ENCODE data around the gene CD69.
"Not testable (repeated sequence)": the region's sequence is repeated elsewhere in the genome, so short reads cannot be mapped to it uniquely, and the experiment has no call there.

Gene CD69

DNA sequence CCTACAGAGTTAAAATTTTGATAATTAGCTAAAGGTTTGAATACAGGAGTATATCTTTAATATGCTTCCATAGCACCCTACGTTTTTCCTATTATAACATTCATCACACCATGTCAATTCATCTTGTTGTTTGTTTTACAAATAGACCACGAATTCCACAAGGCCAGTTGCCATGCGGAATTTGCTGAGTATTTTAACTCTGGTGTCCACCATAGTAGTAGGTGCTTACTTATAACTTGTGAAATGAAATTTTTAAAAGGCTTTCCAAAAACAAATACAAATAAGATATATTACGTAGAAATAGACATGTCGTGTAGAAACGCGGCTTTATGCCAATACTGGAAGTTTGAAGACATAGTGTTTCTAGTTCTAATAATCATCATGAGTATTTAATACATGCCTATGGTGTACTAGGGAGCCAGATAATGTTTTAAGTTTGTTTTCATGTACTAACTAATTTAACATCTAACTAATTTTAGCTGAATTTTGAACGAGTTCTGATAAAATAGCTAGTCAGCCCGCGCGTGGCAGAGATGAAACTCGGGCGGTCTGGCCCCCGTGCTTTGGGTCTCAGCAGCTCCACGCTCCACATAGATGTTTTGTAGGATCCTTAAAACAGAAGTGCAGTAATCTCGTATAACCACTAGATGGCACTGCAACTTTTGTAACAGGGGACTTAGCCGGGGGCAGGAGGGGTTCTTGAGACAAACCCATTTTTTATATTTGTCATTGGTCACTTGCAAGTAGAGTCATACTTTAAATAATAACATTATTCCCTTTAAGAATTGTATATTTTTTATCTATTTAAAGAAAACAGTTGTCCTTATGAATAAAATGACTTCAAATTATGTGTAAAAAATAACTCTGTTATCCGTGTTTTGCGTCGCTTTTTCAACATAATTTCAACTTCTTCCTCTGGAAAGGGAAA lies 10.2 kb downstream of the CD69 start:
- peak; percentile 64 for DNase-seq (ENCODE audit: low read depth)

DNA sequence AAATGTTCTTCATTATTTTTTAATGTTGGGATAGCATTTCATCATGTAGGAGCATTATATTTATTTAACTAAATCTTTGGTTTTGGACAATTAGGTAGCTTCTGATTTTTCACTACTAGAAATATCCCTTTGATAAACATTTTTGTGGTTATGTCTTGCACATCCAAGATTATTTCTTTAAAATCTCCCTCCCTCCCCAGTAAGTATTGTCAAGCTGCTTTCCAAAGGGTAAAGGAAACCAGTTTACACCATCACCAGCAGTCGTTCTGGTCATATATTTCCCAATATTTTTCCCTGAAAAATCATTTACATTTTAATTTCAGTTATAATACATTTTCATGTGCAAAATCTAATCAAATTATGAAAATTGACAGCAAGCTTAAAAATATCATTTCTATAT lies 11.1 kb downstream of the CD69 start:
- no peak for DNase-seq (ENCODE audit: low read depth)

DNA sequence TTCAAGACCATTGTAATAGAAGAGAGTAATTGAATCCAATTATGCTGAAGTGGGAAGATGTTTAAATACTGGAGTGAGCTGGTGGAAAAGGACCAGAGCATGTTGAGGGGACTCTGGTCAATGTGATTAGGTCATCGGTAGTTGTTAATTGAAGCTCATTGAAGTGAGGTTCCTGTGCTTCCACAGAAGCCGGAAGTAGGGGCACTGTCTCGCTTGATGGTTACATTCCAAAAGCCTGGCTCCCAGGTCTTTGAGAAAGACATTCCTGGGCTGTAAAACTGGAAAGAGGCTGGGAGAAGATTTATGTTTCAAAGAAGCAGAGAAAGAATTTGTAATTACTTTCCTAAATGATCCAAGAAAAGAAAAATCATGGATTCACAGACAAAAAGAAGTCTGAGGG lies 15.5 kb downstream of the CD69 start:
- no peak for DNase-seq (ENCODE audit: low read depth)

DNA sequence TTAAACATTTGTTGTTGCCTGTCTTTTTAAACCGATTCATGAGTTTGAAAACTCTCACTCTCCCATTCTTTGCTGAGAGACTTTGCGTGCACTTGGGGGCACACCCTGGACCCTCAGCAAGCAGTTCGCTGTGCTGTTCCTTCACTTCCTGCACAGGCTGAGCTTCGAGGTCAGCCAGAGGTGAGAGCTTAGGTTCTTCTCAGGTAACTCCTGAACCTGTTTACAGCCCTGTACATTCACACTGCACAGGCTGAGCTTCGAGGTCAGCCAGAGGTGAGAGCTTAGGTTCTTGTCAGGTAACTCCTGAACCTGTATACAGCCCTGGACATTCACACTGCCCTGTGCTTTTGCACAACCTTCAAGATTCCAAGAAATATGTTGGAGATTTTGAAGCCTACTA lies 18.0 kb downstream of the CD69 start:
- DNase-seq (ENCODE audit: low read depth), result no peak

DNA sequence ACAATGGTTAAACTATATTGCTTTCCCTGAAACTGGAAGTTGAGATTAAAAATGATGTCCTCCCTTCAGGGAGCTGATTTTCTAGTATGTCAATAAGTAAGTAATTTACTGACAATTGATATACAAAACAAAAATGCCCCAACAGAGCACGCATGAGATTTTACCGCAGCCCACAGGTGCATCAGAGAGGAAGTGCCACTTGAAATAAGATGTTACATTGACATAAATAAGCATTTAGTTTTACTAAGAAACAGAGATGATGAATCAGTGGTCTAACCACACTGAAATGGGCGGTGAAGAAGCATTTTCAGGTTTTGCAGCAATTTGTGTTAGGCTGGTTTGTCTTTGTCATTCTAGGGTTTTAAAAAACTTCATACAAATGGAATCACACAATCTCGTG lies 19.0 kb downstream of the CD69 start:
- DNase-seq (ENCODE audit: low read depth), result no peak

DNA sequence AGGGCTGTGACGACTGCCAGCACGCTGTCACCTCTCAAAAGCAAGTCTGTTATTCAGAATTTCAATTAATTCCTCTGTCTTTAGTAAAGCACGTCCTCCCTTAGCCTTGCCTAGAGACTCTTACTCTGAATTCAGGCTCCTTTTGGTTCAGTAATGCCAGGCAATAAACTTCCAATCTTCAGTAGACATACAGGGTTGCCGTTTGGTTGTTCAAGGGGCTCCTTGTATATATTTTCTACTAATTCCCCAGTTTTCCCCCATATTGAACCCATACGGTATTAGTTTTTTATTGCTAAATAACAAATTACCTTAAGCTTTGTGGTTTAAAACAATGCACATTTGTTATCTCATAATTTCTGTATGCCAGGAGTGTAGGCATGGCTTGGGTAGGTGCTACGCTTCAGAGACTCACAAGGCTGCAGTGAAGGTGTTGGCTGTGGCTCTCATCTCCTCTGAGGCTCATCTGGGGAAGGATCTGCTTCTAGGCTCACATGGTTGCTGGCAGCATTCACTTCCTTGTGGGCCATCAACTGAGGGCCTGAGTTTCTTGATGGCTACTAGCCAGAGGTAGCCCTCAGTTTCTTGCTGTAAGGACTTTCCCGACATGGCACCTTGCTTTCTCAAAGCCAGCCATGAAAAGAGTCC lies 20.5 kb downstream of the CD69 start:
- no peak for DNase-seq (ENCODE audit: low read depth)

DNA sequence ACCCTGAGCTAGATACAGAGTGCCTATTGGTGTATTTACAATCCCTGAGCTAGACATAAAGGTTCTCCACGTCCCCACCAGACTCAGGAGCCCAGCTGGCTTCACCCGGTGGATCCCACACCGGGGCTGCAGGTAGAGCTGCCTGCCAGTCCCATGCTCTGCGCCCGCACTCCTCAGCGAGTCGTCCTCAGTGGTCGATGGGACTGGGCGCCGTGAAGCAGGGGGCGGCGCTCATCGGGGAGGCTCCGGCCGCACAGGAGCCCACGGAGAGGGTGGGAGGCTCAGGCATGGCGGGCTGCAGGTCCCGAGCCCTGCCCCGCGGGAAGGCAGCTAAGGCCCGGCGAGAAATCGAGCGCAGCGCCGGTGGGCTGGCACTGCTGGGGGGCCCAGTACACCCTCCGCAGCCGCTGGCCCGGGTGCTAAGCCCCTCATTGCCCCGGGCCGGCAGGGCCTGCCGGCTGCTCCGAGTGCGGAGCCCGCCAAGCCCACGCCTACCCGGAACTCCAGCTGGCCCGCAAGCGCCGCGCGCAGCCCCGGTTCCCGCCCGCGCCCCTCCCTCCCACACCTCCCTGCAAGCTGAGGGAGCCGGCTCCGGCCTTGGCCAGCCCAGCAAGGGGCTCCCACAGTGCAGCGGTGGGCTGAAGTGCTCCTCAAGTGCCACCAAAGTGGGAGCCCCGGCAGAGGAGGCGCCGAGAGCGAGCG lies 21.1 kb downstream of the CD69 start:
- DNase-seq (ENCODE audit: low read depth), result not testable (repeated sequence)

DNA sequence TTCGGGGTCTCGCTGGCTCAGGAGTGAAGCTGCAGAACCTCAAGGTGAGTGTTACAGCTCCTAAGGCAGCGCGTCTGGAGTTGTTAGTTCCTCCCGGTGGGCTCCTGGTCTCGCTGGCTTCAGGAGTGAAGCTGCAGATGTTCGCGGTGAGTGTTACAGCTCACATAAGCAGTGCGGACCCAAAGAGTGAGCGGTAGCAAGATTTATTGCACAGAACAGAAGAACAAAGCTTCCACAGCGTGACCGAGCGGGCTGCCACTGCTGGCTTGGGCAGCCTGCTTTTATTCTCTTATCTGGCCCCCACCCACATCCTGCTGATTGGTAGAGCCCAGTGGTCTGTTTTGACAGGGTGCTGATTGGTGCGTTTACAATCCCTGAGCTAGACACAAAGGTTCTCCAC lies 21.8 kb downstream of the CD69 start:
- DNase-seq (ENCODE audit: low read depth), result not testable (repeated sequence)

DNA sequence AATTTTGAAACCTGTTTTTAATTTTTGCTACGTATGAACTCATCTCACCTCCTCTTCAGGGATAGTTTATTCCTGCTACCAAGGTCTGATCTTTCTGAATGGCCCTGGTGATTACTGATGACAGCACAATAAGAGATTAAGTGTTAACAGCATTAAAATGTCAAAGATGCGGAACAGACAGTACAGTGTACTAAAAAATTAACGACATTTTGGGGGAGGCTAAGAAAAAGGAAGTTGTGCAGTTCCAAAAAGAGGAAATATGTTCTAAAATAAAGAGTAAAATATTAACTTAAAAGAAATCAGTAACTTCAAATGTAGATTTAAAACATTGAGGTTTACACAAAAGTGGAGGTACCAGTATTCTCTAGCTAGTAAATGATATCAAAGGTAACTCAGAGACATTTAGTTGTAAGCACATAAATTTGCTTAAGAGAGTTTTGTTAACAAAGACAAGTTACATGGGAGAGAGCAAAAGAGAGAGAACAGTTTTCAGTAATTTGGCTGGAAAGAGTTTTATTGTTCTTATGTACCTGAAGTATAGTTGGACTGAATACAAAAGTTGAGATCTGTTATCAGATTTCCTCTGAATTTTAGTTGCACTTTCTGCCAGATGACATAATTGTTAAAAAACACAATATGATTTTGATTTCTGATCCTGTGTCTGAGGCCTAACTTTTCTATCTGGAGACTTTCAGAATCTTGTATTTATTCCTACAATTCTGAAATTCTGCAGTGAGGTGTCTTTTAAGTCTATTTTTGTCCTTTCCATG lies 23.6 kb downstream of the CD69 start:
- no peak for DNase-seq (ENCODE audit: low read depth)

DNA sequence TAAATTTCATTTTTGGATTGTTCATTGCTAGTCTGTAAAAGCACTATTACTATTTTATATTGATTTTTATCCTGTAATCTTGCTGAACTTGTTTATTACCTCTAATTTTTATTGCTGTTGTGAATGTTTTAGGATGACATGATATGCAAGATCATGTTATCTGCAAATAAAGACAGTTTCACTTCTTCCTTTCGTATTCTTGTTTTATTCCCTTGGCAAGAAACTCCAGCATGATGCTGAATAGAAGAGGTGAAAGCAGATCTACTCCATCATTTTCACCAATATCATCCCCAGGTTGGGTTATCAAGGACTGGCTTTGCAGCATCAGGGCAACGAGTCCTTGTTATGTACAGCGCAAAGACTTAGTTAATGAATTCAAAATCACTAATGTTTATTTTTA lies 25.1 kb downstream of the CD69 start:
- no peak for DNase-seq (ENCODE audit: low read depth)

DNA sequence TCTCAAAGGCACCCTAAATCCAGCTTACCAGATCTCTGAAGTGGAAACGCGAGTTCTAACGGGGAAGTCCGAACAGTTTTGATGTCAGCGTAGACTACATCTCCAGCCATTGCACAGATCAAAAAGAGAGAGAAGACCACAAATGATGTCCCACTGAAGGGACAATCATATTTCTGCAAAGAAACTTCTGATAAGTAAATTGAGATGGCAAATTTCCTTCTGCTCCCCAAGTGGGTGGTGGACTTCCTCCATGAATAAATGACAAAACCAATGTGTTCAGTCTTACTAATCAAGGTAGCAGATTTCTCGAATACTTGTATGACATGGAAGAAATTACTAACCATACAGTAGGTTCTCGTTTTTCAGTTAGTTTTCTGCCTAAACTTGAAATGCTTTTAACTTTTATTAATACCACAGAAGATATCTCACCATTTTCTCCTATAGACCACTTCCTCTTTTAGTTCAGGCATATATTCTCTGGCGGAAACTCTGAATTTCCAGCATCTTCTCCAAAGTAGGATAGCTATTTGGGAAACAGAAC lies 27.7 kb downstream of the CD69 start, which contains the start of gene CLECL1:
CLECL1 (minus strand) TSS at position 177 of the 541 bp plus-strand sequence.
- no peak for DNase-seq (ENCODE audit: low read depth)

DNA sequence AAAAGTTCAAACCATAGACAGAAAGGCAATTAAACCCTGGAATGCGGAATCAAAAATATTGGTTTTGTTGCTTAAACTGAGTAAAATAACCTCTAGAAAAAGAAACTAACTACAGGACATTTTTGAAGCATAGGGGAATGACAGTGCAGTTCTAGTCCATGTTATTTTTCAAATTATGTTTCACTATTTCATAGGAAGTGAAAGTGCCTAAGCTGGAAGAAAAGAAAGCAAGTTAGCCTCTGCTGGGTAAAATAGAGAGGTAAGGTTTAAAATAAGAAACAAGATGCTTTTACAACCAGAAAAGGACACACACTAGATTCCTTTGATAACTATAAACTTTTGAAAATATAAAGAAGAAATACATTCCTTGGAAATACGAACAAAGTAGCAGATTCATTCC lies 28.9 kb downstream of the CD69 start:
- no peak for DNase-seq (ENCODE audit: low read depth)

DNA sequence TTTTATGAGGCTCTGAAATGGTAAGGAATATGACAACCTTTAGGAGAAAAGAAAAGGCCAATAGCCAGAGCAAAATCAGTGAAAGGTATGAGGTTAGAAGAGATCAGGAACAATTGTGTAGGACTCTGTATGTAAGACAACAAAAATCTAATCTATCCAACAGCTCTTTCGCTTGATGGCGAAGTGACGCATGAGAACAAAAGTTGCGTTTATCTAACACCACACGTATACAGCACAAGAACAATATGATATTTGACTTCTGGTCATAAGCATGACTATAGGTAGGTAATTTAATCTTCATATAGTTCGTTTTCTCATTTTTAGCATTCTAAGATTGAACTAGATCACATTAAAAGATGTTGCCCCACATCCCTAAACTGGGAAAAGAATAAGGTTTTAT lies 29.3 kb downstream of the CD69 start:
- DNase-seq (ENCODE audit: low read depth), result no peak

DNA sequence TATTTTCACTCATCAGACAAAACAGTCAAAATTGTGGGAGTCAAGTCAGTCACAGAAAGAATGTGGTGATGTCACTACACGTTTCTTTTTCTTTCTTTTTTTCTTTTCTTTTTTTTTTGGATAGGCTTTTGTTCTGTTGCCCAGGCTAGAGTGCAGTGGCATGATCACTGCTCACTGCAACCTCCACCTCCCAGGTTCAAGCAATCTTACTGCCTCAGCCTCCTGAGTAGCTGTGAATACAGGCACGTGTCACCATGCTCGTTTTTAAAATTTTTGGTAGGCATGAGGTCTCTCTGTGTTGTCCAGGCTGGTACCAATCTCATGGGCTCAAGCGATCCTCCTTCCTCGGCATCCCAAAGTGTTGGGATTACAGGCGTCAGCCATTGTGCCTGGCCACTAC lies 30.1 kb downstream of the CD69 start:
- no peak for DNase-seq (ENCODE audit: low read depth)

DNA sequence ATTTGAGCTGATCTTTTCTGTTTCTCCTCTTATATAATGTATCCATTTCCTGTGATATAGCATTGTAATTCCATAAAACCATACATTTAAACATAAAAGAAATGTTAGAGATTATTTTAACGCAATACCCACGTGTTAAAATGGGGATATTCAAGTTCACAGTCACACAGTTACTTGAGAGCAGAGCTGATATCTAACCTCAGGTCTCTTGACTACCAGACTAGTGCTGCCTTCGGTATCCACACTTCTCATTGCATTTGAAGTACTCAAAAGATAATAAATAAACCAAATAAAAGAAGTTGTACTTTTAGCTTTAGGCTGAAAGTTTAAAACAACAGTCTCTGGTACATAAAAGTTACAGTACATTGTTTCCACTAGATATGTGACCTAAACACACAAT lies 30.7 kb downstream of the CD69 start:
- DNase-seq (ENCODE audit: low read depth), result no peak

DNA sequence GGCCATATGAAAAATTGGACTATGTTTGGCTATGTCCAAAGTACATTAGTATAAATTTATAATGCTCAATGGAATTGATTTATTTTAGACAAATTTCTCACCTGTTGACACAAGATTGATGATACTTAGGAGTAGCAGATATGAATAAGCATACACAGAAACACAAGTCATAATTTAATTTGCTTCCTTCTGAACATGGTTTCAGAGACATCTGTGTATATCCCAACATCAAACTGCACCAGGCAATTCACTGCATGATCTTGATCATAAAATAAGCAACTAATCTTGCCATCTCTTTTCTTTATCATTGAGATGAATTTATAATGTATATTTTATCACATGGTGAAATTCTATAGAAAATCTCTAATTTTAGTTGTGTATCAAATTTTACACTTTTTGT lies 31.6 kb downstream of the CD69 start:
- DNase-seq (ENCODE audit: low read depth), result no peak

DNA sequence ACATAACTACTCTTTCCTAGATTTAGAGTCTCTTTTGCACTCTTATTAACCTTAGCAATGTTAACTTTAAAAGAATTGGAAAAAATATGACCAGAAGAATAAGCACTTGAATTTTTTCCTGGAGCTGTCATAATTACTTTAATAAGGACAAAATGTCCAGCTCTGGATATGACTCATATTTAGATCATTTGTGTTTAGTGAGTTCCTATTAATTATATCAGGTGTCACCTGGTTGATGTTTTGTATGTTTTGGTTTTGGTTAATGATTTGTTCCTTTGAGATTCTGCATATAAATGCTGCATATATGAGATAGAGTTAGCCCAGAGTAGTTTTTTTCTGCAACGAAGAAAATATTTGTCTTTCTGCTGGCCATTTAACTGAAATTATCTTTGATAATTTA lies 32.9 kb downstream of the CD69 start:
- DNase-seq (ENCODE audit: low read depth), result no peak

DNA sequence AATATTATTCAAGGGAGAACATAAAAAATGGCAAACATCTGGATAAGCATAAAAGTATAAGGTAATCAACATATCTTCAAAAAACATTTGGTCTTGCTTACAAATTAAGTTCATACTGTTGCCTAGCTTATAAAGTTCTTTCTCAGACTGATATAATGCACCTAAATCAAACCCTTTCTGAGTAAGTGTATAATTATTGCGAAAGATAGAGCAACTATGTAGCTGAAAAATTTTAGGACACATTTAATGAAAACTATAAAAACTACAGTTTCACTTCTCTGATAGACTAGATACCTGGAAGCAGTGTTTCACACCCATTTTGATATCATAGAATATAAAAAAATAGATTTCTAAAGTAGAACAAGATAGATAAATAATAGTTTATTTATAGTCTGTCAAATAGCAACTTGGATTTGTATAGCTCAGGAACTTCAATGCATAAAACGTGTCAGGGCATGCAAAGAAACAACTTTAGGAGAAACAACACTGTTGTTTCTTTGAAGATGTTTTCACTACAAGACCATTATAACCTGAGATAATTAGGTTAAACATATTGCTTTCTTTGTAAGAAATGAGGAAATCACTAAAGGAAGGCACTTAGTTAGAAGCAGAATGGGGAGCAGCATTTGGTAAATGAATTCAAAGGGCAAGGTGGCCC lies 35.4 kb downstream of the CD69 start:
- DNase-seq (ENCODE audit: low read depth), result no peak

DNA sequence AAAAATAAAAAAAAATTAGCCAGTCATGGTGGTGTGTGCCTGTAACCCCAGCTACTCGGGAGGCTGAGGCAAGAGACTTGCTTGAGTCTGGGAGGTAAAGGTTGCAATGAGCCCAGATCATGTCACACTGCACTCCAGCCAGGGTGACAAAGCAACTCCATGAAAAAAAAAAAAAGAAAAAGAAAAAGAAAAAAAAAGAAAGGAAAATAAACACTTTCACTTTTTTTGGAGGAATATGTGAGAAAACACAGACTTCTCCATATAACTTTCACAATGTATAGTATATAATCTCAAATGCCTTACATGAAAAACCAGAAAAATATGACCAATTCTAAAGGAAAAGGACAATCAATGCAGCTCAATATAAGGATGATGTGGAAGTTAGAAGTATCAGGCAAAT lies 36.7 kb downstream of the CD69 start:
- DNase-seq (ENCODE audit: low read depth), result no peak

DNA sequence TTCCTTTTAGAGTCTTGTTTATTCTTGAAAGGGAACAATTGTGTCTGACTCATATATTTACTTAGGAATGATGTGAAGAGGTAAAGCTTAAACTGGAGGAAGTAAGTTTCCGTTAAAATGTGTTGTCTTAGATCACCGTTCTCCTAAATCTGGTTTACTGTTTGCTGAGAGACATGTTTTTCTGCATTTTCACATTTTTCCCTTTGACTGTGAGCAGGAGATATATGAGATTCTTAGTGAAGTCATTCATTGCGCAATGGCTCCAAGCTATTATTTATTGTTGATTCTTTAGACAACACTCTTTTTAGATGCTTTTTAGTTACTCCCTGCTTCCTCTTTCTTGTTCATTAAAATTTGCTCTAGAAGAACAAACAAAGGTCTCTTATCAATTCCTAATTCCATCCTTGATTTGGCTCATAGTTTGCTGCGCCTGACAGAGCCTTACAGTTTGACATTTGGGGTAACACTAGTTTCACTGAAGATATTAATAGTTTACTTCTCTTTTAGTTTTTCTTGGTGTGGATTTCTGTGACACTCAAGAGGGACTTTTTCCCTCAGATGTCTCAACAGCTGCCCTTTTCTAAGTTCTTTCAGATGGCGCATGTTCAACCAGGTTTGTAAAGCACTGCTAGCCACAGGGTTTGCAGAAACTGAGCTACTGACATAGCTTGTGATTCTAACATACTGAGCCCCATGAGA lies 39.2 kb downstream of the CD69 start:
- DNase-seq (ENCODE audit: low read depth), result peak; percentile 55

DNA sequence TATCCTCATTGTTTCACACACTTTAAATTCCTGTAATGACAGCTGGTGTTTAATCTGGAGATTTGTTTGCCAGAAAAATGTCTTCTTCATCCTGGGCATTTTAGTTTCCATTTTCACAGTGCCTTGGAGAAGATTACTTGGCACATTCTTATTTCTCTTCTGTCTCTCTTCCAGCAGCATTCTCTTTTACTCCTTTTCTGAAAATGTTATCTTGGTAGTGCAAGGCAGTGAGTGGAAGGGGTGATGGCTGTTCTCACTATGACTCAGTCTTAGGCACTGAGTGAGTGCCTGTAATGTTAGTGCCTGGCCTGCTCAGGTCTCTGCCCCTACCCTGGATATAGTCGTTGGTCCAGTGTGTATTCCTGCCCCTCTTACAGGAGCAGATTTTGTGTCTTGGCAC lies 40.9 kb downstream of the CD69 start:
- no peak for DNase-seq (ENCODE audit: low read depth)

Data from iris pigment epithelial cell (primary cell).